Measurements from ENCODE around the gene ROR2.

DNA sequence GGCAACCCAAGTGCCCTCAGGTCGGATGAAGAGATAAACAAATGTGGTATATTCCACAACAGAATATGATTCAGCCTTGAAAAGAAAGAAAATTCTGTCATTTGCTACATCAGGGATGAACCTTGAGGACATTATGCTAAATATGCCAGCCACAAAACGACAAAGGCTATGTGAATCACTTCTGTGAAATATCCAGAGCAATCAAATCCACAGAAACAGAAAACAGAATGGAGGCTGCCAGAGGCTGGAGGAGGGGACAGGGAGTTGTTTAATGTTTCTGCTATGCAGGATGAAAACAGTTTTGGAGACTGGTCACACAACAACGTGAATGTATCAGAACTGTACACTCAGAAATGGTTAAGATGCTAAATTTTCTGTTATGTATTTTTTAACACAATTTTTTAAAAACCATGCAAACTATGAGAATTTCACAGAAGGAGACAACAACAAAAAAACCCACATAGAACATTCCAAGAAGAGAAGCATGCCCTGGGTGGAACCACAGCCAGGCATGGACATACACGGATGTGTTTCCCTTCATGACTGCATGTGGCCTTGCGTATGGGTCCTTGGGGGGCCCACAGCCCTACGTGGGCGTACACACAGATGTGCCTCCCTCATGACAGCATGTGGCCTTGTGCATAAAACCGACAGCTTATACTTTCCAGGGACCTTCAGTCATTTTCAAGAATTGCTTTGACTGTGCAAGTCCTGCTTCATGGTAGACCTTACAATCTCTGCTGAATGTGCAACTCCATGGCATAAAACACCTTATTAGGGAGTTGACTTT, 146.7 kb downstream of the ROR2 start:
- TF ChIP-seq, protein P1, sequence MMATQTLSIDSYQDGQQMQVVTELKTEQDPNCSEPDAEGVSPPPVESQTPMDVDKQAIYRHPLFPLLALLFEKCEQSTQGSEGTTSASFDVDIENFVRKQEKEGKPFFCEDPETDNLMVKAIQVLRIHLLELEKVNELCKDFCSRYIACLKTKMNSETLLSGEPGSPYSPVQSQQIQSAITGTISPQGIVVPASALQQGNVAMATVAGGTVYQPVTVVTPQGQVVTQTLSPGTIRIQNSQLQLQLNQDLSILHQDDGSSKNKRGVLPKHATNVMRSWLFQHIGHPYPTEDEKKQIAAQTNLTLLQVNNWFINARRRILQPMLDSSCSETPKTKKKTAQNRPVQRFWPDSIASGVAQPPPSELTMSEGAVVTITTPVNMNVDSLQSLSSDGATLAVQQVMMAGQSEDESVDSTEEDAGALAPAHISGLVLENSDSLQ (IDR thresholded peaks at IDR 0.05) = no peak
- no peak for TF ChIP-seq FOXK2 (IDR thresholded peaks at IDR 0.05)

Measured in HEK293T (cell line).